Measurements from ENCODE around the gene GPR62. TPM values are rescaled to one million over a fixed set of nuclear protein-coding genes. Genes with fewer than 3 reads are reported as not detected.
"Not testable (repeated sequence)": the region's sequence is repeated elsewhere in the genome, so short reads cannot be mapped to it uniquely, and the experiment has no call there.

GPR62 gene
- polyA plus RNA-seq, 1 donor, result 0.18 TPM

DNA sequence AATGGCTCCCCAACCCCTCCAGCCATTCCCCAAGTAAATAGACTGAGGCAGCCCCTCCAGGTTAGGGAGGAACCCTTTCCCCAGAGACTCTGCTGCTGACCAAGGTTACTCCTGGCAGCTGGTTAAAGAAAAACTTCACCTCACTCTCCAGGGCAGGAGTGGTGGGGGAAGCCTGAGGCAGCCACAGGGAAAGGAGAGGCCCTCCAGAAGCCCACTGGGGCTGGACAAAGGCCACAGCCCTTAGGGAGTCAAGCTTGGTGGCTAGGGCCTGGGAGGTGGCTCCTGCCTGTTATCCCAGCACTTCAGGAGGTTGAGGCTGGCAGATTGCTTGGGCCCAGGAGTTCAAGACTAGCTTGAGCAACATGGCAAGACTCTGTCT, 29.1 kb downstream of the GPR62 start:
- H3K27ac ChIP-seq (ENCODE audit: low read length), result peak overlapping the region; percentile 100
- H3K4me3 ChIP-seq (ENCODE audit: low read length), result peak overlapping the region; percentile 74
- no peaks in the 10 kb centered on the region for H3K9me3 ChIP-seq (ENCODE audit: control insufficient read depth, low read depth, low read length)
- DNase-seq, result peak in 1 of 2 donors; percentile 59
- H3K4me1 ChIP-seq (ENCODE audit: control insufficient read depth, insufficient read depth, low read length), result peaks cover 62% of the 10 kb centered on the region
- no peaks in the 10 kb centered on the region for H3K27me3 ChIP-seq (ENCODE audit: control insufficient read depth, insufficient read depth, low read length)
- peaks cover 17% of the 10 kb centered on the region for H3K36me3 ChIP-seq (ENCODE audit: control insufficient read depth, insufficient read depth, low read length)

DNA sequence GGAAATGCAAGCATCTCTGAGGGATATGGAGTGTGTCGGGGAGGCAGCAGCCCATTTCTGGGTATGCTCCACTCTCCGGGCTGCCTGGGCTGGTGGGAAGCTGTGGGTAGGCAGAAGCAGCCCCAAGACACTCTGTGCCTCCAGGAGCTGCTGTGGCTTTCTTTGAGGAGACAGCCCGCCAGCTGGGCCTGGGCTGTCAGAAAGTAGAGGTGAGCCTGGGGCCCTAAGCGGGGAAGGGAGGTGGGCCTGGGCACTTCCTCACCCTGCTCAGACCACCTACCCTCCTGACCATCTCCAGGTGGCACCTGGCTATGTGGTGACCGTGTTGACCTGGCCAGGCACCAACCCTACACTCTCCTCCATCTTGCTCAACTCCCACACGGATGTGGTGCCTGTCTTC, 29.9 kb downstream of the GPR62 start:
- DNase-seq, result no peak
- H3K4me1 ChIP-seq (ENCODE audit: control insufficient read depth, insufficient read depth, low read length), result peaks cover 62% of the 10 kb centered on the region
- no peaks in the 10 kb centered on the region for H3K9me3 ChIP-seq (ENCODE audit: control insufficient read depth, low read depth, low read length)
- WGBS (ENCODE audit: insufficient coverage, low lambda C conversion rate), result no CpG with 5 or more reads among the region's 6 CpGs
- H3K4me3 ChIP-seq (ENCODE audit: low read length), result peak overlapping the region; percentile 74
- H3K27ac ChIP-seq (ENCODE audit: low read length), result peak overlapping the region; percentile 100
- H3K27me3 ChIP-seq (ENCODE audit: control insufficient read depth, insufficient read depth, low read length), result no peaks in the 10 kb centered on the region
- peaks cover 17% of the 10 kb centered on the region for H3K36me3 ChIP-seq (ENCODE audit: control insufficient read depth, insufficient read depth, low read length)

DNA sequence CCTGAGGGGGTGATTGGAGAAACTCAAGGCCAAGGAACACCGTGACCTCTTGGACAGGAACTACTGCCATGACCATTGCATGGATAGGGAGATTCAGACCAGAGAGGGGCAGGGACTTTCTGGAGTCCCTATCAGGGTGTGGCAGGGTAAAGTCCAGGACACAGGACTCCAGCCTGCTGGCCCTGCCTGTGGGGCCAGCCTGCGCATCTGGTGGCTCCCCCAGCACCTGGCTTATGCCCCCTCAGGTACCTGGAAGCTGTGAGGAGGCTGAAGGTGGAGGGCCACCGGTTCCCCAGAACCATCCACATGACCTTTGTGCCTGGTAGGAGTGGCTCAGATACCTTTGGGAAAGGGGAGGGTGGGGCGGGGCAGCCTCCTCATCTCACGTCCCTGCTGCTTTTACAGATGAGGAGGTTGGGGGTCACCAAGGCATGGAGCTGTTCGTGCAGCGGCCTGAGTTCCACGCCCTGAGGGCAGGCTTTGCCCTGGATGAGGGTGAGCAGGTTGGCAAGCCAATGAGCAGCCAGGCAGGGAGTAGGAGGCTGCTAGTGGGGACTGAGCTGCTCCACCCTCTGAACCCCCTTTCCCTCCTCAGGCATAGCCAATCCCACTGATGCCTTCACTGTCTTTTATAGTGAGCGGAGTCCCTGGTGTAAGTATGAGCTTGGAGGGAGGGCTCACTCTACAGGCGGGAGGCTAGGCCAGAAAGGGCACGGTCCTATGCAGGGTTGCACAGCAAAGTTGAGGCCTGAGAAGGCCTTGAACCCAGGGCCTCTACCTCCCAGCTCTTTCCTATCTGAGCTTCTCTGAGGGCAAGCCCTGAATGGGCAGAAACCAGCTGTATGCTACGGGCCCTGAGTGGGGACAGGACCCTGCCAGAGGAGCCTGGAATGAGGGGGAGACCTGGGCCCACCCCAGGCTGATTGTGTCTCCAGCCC, 31.1 kb downstream of the GPR62 start:
- H3K36me3 ChIP-seq (ENCODE audit: control insufficient read depth, insufficient read depth, low read length), result peaks cover 14% of the 10 kb centered on the region
- WGBS (ENCODE audit: insufficient coverage, low lambda C conversion rate), result no CpG with 5 or more reads among the region's 12 CpGs
- peak; percentile 82 to 92 for DNase-seq

DNA sequence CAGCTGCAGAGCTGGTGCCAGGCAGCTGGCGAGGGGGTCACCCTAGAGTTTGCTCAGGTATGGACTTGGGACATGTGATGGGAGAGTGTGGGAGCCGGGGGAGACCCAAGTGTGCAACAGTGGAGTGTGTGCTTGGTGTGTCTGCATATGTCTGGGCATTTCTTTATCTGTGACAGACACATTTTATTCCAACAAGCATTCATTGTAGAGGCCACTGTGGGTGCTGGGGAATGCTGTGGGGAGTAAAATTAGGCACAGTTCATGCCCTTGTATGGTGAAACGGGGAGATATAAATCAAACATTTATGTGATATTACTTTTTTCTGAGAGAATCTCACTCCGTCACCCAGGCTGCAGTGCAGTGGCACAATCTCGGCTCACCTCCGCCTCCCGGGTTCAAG, 32.4 kb downstream of the GPR62 start:
- WGBS (ENCODE audit: insufficient coverage, low lambda C conversion rate), result no CpG with 5 or more reads among the region's 7 CpGs
- Histone ChIP-seq H3K4me1 (ENCODE audit: control insufficient read depth, insufficient read depth, low read length) (peaks cover 44% of the 10 kb centered on the region), H3K9me3 (ENCODE audit: control insufficient read depth, low read depth, low read length) (no peaks in the 10 kb centered on the region), H3K27ac (ENCODE audit: low read length) (peak overlapping the region; percentile 100), H3K36me3 (ENCODE audit: control insufficient read depth, insufficient read depth, low read length) (peaks cover 26% of the 10 kb centered on the region), H3K27me3 (ENCODE audit: control insufficient read depth, insufficient read depth, low read length) (no peaks in the 10 kb centered on the region), H3K4me3 (ENCODE audit: low read length) (no peak overlapping the region)
- DNase-seq, result no peak

More for the DNA sequence above, 31.1 kb downstream of the GPR62 start:
- H3K4me1 ChIP-seq (ENCODE audit: control insufficient read depth, insufficient read depth, low read length), result peaks cover 56% of the 10 kb centered on the region
- no peaks in the 10 kb centered on the region for H3K27me3 ChIP-seq (ENCODE audit: control insufficient read depth, insufficient read depth, low read length)
- H3K27ac ChIP-seq (ENCODE audit: low read length), result peak overlapping the region; percentile 100
- peak overlapping the region; percentile 30 for H3K4me3 ChIP-seq (ENCODE audit: low read length)
- H3K9me3 ChIP-seq (ENCODE audit: control insufficient read depth, low read depth, low read length), result no peaks in the 10 kb centered on the region

DNA sequence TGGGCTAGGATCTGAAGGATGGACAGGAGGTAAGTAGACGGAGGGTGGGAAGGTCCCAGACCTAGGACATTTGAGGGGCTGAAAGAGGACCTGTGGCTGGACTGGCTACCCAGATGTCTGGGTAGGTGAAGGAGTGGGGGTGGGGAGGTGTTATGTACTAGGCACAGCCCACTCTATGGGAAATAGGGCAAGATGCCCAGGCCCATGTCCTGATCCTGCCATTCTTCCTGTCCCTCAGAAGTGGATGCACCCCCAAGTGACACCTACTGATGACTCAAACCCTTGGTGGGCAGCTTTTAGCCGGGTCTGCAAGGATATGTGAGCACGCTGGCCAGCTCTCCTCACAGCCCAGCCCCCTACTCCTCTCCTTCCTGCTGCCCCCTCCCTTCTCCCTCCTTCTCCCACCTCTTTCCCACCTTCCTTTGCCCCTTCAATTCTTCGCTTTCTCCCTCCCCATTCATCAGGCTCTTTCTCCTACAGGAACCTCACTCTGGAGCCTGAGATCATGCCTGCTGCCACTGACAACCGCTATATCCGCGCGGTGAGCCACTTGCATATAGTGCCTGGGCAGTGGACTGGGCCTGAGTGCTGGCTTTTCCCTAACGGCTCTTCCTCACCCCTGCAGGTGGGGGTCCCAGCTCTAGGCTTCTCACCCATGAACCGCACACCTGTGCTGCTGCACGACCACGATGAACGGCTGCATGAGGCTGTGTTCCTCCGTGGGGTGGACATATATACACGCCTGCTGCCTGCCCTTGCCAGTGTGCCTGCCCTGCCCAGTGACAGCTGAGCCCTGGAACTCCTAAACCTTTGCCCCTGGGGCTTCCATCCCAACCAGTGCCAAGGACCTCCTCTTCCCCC, 33.3 kb downstream of the GPR62 start:
- peaks cover 40% of the 10 kb centered on the region for H3K4me1 ChIP-seq (ENCODE audit: control insufficient read depth, insufficient read depth, low read length)
- 83% methylated on average over 2 of the region's 15 CpGs for WGBS (ENCODE audit: insufficient coverage, low lambda C conversion rate)
- H3K9me3 ChIP-seq (ENCODE audit: control insufficient read depth, low read depth, low read length), result no peaks in the 10 kb centered on the region
- DNase-seq, result no peak
- no peak overlapping the region for H3K27ac ChIP-seq (ENCODE audit: low read length)
- peaks cover 33% of the 10 kb centered on the region for H3K36me3 ChIP-seq (ENCODE audit: control insufficient read depth, insufficient read depth, low read length)
- H3K27me3 ChIP-seq (ENCODE audit: control insufficient read depth, insufficient read depth, low read length), result no peaks in the 10 kb centered on the region
- no peak overlapping the region for H3K4me3 ChIP-seq (ENCODE audit: low read length)

DNA sequence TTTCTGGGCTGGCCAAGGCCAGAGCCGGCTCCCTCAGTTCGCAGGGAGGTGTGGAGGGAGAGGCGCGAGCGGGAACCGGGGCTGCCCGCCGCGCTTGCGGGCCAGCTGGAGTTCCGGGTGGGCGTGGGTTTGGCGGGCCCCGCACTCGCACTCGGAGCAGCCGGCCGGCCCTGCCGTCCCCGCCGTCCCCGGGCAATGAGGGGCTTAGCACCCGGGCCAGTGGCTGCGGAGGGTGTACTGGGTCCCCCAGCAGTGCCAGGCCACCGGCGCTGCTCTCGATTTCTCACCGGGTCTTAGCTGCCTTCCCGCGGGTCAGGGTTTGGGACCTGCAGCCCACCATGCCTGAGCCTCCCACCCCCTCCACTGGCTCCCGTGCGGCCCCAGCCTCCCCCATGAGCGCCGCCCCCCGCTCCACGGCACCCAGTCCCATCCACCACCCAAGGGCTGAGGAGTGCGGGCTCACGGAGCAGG, 35.4 kb downstream of the GPR62 start:
- H3K9me3 ChIP-seq (ENCODE audit: control insufficient read depth, low read depth, low read length); H3K27me3 ChIP-seq (ENCODE audit: control insufficient read depth, insufficient read depth, low read length); DNase-seq; H3K27ac ChIP-seq (ENCODE audit: low read length); H3K4me3 ChIP-seq (ENCODE audit: low read length): not testable (repeated sequence)
- Histone ChIP-seq H3K4me1 (ENCODE audit: control insufficient read depth, insufficient read depth, low read length) (peaks cover 31% of the 10 kb centered on the region), H3K36me3 (ENCODE audit: control insufficient read depth, insufficient read depth, low read length) (peaks cover 47% of the 10 kb centered on the region)
- WGBS (ENCODE audit: insufficient coverage, low lambda C conversion rate), result no CpG with 5 or more reads among the region's 38 CpGs

DNA sequence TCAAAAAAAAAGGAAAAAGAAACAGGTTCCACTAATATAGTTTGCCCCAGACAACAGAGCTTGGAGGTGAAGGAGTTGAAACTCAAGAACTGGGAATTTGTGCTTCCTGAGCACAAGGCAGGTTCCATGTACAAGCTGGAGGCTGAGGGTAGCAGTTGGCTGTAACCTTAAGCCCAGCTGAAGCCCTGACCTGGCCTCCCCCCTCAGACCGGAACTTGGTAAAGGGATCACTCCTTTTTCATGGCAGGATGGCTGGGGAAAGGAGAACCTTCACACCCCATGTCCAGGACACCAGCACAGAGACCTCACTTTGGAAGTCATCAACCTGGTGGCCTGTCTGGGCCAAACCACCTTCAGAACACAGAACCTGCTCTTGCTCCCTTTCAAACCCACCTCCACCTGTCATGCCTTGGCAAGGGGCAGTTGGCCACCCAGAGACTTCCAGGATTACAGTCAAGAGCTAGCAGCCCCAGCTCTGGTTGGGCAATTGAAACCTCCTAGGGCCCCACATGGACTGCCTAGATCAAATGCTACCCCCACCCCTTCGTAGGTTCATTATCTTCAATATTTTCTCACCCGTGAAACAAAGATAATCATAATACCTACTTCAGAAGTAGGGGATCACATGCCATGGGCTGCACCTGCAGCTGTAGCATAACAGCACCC, 37.0 kb downstream of the GPR62 start:
- Histone ChIP-seq H3K4me3 (ENCODE audit: low read length) (no peak overlapping the region), H3K27ac (ENCODE audit: low read length) (no peak overlapping the region), H3K4me1 (ENCODE audit: control insufficient read depth, insufficient read depth, low read length) (peaks cover 15% of the 10 kb centered on the region), H3K9me3 (ENCODE audit: control insufficient read depth, low read depth, low read length) (no peaks in the 10 kb centered on the region), H3K36me3 (ENCODE audit: control insufficient read depth, insufficient read depth, low read length) (peaks cover 42% of the 10 kb centered on the region), H3K27me3 (ENCODE audit: control insufficient read depth, insufficient read depth, low read length) (no peaks in the 10 kb centered on the region)
- DNase-seq, result no peak
- no CpG with 5 or more reads among the region's 3 CpGs for WGBS (ENCODE audit: insufficient coverage, low lambda C conversion rate)

DNA sequence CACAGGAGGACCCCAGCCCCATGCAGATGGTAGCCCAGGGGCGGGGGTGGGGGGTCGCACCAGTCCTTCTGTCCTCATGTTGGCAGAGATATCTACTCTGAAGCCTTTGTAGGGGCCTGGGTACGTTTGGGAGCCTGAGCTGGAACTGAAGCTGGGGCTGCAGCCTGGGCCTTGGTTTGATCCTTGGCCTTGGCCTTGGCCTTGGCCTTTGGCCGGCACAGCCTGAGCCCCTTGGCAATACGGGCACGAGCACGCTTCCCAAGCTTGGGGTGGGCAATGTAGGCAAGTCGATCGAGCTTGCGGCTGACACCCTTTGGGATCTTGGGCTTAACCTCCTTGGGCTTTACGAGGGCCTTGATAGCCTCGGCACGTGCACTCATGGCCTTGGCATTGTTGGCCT, 38.5 kb downstream of the GPR62 start:
- H3K4me1 ChIP-seq (ENCODE audit: control insufficient read depth, insufficient read depth, low read length); H3K27me3 ChIP-seq (ENCODE audit: control insufficient read depth, insufficient read depth, low read length); DNase-seq; H3K9me3 ChIP-seq (ENCODE audit: control insufficient read depth, low read depth, low read length); H3K4me3 ChIP-seq (ENCODE audit: low read length); H3K27ac ChIP-seq (ENCODE audit: low read length): not testable (repeated sequence)
- peaks cover 39% of the 10 kb centered on the region for H3K36me3 ChIP-seq (ENCODE audit: control insufficient read depth, insufficient read depth, low read length)
- no CpG with 5 or more reads among the region's 13 CpGs for WGBS (ENCODE audit: insufficient coverage, low lambda C conversion rate)

DNA sequence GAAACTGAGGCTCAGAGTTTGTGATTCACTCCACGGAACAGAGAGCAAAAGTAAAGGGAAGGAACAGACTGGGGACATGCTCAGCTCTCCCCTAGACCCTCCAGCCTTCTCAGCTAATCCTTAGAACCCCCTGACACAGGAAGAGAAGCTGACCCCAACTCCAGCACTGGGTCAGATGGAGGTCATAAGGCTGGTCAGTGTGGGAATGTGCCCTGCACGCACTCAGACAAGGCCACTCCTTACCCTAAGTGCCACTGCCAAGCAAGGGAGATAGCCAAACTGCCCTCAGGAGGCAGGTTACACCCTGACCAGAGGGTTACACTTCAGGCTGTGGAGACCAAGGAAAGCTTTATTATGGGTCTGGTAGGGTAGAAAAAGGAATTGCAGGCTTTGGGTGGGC, 39.3 kb downstream of the GPR62 start:
- Histone ChIP-seq H3K27me3 (ENCODE audit: control insufficient read depth, insufficient read depth, low read length) (no peaks in the 10 kb centered on the region), H3K36me3 (ENCODE audit: control insufficient read depth, insufficient read depth, low read length) (peaks cover 34% of the 10 kb centered on the region), H3K27ac (ENCODE audit: low read length) (no peak overlapping the region), H3K9me3 (ENCODE audit: control insufficient read depth, low read depth, low read length) (no peaks in the 10 kb centered on the region), H3K4me1 (ENCODE audit: control insufficient read depth, insufficient read depth, low read length) (peaks cover 10% of the 10 kb centered on the region), H3K4me3 (ENCODE audit: low read length) (peak overlapping the region; percentile 70)
- no peak for DNase-seq
- 100% methylated on average over 1 of the region's 2 CpGs for WGBS (ENCODE audit: insufficient coverage, low lambda C conversion rate)
